Astrocyte of the cerebellum (primary cell): ENCODE measurements around the gene PJVK.

Source experiments
- DNase-seq: peaks from one replicate; pipeline ENCODE4 v3.0.0-alpha.2; 2011; ENCODE audit warnings: low read depth
- H3K4me3 ChIP-seq: 2 replicates; pipeline ENCODE4 v1.5.1; 2011; ENCODE audit warnings: mild to moderate bottlenecking, low read depth, low read length, moderate library complexity
- CTCF ChIP-seq: IDR thresholded peaks from 2 replicates; pipeline ENCODE4 v1.5.1; 2012; ENCODE audit warnings: low read length, low read depth, moderate library complexity, mild to moderate bottlenecking; ENCODE audit errors: missing control alignments
- in situ Hi-C: cut with HindIII; loops from 2 replicates; pipeline ENCODE4 v1.10.0; 2017; ENCODE audit warnings: low sequenced_read_pairs

The PJVK gene

DNA sequence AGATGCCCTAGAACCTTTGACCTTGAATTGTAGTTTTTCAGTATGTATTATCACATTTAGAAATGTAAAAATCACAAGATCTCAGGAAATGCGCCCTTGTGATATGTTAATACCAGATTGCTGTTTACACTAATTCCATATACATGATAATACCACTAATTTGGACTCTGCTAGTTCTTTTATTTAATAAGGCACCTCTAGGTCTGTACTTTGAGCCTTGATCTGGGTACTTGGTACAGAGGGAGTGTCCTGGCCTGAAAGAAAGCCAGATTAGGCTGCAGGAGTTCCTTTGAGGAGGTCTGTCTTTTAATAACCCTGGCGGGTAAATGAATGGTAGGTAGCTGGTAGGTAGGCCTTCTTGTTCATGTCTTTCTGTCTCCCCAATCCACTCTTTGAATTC, 55.3 kb downstream of the PJVK start:
- H3K4me3 ChIP-seq: no peak overlapping the region
- no peak for DNase-seq
- no peak for TF ChIP-seq CTCF
- in situ Hi-C loops: loop anchor here (10.0 kb wide), 1 partner anchor 62 kb away; no protein-coding TSS in a partner anchor

DNA sequence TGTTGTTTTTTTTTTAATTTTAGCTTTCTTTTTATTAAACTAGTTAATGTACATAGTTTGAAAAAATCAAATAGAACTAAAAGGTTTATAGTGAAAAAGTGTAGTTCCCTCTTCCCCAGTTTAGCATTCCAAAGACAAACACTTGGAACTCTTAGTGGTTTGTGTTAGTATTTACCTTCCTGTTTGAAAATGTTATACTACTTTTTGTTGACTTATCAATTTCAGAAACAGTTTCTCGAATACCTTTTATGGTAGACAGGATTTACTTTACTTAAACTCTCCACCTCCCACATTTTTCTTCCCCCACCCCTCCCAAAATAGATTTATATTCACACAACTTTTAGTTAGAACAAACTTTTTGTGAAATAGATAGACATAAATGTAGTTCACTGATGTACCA, 55.8 kb downstream of the PJVK start:
- in situ Hi-C loops: loop anchor here (10.0 kb wide), 1 partner anchor 62 kb away; no protein-coding TSS in a partner anchor
- H3K4me3 ChIP-seq: no peak overlapping the region
- no peak for TF ChIP-seq CTCF
- DNase-seq: no peak

- in situ Hi-C loops: loop anchor here (10.0 kb wide), 1 partner anchor 64 kb away; no protein-coding TSS in a partner anchor
- TF ChIP-seq CTCF: no peak
- H3K4me3 ChIP-seq: no peak overlapping the region
- DNase-seq: no peak
These were observed 57.5 kb downstream of the PJVK start for GRCh38 chr2:178508646-178509045.

DNA sequence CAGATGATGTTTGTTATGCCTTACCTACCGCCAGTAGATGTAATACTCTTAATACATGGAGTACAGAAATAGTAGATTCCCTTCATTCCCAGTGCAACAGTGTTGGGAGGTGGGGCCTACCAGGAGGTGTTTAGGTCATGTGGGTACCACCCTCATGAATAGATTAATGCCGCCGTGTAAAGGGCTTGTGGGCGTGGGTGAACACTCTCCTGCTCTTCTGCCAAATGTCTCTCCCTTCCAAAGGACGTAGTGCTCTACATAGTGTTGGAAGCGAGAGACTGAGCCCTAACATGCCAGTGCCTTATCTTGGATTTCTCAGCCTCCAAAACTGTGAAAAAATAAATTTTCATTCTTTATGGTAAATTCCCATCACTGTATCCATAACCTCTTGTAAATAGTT, 59.2 kb downstream of the PJVK start:
- in situ Hi-C loops: no loop called here
- TF ChIP-seq CTCF: no peak
- no peak for DNase-seq
- no peak overlapping the region for H3K4me3 ChIP-seq
